NCI-H774 (cell line): ENCODE measurements around the gene FKBP2.

ENCODE experiments used
- DNase-seq: peaks from one replicate; lab custom pipeline; 2025; lab: John Stamatoyannopoulos, UW

The FKBP2 gene

DNA sequence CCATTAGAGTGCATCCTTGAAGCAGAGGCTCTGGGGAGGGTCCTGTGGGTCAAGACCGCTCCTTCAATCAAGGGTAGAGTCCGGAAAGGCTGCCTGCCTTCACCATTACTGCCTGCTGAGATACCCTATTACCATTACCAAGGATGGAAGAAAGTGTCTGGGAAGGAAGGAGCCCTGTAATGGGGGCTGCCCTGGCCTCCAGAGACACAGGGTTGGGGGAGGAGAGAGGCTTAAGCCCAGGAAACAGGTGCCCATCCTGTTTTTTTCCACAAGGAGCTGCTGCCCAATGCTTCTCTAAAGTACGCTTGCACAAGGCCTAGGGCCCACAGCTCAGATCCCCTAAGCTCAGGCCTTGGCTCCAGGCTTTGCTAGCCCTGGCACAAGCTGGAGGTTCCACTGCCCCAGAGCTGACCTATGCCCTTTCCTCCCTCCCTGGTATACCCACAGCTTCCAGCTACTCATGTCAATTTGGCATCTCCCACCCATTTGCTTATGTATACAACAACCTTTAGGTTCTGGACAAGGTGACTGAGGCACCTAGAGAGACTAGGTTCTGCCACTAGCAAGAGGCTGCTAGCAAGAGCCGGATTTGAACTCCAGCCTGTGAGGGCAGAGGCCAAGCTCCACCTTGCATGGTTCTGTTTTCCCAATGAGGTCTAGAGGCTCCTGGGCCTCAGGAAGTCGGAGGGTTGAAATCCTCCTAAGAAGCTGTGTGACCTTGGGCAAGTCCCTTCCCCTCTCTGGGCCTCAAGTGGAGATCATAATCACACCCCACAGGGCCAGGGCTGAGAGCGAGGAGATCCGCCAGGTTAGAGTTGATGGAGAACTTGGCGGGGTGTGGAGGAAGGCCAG lies 8.9 kb downstream of the FKBP2 start:
- no peak for DNase-seq

DNA sequence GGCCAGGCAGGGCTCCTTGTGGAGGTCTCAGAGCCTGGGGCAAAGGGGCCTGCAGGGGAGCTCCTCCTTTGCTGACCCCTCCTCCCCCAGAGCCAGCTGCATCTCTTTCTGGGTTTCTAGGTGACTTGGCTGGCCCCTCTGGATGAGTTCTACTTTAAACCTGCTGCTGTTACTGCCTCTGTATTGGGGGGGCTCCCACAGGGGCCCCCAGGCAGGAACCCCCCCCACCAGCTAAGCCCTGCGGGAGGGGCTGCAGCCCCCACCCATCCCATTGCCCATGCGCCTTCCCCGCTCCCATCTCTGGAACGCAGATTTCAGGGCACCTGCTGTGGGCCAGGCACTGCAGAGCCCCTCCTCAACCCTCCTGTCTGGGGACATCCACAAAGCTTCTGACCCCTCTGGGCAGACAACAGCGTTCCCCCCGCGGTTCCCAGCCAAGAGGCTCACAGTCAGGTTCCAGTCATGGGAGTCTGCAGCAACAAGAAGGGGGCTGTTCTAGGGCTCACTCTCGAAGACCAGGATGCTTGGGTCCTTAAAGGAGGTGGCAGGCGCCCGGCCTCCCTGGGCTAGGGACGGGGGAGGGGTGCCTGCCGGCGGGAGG lies 9.6 kb downstream of the FKBP2 start:
- DNase-seq: no peak

DNA sequence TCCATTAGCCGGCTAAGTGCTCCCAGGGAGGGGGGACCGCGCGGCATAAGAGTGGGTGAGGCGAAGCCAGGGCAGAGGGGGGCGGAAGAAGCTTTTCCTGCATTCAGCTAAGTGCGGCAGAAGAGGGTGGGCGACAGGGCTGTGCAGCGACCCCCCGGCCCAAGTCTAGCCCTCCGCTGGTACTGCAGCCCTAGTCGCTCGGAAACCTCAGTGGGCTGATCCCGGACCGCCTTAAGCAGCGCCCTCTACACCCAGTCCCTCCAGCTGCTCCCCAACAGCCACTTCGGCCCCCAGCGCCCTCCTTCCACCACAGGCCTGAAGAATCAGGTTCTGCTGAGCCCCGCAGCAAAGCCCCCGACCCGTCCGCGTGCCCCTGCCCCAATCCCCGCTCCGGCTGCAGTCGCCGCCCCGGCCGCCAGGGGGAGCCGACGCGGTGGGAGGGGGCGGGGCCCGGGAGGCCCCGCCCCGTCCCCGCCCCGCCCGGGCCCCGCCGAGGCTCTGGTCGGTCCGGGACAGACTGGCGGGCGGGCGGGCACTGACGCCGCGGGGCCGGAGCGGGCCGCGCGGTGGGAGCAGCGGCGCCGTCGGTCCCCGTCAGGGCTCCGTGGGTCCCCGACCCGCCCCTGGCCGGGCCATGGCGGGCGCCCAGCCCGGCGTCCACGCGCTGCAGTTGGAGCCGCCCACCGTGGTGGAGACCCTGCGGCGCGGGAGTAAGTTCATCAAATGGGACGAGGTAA lies 10.3 kb downstream of the FKBP2 start, which contains the start of gene PLCB3:
Gene PLCB3 (plus strand): TSS at position 515 of the 737 bp plus-strand sequence. CDS start 120 bp downstream, at position 635.
- DNase-seq: peak; percentile 54

DNA sequence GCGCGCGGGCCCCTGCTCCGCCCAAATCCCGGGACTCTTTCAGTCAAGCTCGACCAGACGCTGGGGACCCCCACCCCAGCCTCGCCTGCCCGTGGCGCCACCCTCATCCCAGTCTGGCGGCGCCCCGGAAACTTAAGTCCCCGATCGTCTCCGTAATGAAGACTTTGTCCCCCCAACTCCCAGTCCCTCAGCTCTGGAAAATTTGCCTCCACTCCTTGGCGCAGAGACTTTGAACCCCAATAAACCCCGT lies 10.8 kb downstream of the FKBP2 start:
- DNase-seq: no peak

DNA sequence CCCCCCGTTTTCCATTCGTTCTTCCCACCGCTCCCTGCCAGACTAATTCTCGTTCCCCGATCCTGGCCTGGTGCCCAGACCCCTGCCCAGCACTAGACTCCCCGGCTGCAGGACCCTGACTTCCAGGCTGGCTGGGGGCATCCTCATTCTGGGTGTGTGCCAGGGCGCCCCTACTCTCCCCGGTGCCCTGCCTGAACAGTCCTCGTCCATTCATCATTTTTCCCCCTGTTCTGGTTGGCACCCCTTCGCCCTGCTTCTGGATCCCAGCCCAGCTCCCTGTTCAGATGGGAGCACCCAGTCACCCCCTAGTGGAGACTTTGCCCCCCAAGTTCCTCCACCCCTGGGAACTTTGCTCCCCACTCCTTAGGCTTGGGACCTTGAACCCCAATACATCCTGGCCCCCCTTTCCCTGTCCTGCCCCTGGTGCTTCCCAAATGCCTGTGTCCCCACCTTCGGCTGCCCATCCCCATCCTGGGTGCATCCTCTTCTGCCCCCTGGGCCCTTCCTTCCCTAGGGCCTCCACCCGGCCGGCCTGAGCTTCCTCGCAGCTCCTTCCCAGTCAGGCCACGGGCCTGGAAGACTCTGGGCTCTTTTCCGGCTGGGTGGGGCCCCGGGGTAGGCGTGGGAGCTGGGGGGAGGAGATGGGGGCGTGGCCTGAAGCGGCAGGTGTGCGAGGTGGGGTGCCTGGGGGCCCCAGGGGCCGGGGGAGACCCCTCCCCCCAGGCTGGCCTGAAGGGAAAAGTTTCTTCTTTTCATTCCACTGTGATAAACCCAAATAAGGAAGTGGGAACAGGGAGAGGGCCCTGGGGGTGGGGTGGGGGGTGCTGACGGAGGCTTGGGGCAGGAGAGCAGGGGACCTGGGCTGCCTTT lies 11.3 kb downstream of the FKBP2 start:
- peak; percentile 16 for DNase-seq

DNA sequence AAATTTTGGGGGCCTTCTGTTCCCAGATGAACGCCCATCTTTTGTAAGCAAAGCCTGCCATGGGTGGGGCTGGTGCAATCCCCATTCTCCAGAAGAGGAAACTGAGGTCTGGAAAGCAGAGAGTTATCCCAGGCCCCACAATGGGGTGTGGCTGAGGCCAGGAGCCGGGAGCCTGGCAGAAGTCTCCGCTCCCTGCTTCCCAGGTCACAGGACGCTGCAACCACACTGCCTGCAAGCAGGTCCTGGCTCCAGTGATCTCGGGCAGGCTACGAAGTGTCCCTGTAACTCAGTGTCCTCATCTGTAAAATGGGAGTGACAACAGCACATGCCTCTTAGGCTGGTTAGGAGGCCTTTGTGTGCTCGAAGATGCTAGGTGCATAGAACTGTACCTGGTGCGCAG lies 12.1 kb downstream of the FKBP2 start:
- DNase-seq: no peak

DNA sequence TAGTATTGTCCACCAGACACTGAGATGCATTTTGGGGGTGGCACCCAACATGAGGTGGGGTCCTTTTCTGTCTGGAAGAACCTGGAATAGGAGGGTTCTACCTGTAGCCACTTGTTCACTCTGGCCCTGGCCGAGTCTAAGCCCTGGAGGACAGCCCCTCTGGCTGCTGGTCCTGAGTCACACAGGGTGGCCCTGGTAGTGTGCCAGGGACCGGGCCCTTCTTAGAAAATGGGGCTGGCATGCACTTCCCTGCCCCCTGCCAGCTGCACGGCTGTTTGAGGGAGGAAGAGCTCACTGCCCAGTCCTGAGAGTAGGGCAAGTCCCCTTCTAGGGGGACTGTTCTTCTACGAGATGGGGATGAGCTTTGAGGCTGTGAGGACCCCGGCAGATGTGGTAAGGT lies 12.6 kb downstream of the FKBP2 start:
- DNase-seq: no peak

DNA sequence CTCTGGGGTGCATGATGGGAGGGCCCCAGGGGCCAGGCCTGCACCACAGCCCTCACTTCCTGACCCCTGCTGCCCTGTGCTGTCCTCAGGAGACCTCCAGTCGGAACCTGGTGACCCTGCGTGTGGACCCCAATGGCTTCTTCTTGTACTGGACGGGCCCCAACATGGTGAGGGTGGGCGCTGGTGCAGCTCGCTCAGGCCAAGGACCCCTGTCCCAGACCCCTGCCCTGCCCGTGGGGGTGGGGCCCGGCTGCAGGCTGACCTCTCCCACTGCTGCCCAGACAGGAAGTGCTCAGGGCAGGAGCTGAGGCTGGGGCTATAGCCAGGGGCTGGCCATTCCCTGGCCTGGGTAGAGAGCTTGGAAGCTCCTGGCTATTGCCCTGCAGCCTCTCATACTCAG lies 13.4 kb downstream of the FKBP2 start:
- DNase-seq: no peak

DNA sequence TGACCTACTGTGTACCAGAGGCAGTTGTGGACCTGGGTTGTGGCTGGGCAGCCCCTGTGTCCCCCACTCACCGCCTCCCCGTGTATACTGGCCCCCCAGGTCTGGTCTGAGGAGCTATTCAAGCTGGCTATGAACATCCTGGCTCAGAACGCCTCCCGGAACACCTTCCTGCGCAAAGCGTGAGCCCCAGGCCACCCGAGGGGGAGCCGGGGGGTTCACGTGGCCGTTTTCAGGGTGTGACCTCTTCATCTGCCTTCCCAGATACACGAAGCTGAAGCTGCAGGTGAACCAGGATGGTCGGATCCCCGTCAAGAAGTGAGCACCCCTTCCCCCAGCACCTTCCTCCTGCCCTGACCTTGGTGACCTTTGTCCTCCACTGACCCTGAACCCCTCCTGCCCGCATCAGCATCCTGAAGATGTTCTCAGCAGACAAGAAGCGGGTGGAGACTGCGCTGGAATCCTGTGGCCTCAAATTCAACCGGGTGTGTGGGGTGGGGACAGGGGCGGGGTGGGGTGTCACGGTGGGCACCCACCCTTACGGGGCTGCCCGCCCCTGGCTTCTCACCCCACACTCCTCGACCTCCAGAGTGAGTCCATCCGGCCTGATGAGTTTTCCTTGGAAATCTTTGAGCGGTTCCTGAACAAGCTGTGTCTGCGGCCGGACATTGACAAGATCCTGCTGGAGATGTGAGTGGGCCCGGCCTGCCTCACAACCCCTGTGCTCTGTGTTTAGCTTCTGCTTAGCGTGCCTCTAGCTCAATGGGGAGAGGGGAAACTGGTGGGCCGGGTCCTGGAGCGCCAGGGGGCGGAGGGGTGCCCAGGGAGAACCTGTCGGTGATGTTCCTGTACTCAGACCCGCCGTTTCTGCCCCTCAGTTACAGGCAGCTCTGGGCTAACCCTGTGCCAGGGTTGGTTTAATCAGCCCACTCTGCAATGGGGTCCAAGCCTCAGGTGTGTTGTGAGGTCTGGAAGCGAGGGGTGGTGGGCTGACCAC lies 14.5 kb downstream of the FKBP2 start:
- DNase-seq: no peak

DNA sequence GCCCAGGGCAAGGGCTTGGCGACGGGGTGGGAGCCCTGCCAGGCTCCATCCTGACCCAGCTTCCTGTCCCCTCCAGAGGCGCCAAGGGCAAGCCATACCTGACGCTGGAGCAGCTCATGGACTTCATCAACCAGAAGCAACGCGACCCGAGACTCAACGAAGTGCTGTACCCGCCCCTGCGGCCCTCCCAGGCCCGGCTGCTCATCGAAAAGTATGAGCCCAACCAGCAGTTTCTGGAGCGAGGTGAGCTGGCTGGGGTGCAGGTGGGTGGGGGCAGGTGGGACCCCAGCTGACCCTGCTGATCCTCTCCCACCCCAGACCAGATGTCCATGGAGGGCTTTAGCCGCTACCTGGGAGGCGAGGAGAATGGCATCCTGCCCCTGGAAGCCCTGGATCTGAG lies 15.4 kb downstream of the FKBP2 start:
- no peak for DNase-seq

DNA sequence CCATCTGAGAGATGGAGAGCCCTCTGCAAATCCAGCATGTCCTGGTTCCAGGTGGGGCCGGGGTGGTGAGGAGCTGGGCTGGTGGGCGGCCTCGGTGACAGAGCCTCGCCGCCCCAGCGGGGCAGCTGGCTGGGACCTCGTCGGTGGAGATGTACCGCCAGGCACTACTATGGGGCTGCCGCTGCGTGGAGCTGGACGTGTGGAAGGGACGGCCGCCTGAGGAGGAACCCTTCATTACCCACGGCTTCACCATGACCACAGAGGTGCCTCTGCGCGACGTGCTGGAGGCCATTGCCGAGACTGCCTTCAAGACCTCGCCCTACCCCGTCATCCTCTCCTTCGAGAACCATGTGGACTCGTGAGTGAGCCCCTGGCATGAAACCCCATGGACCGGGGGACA lies 17.5 kb downstream of the FKBP2 start:
- no peak for DNase-seq

DNA sequence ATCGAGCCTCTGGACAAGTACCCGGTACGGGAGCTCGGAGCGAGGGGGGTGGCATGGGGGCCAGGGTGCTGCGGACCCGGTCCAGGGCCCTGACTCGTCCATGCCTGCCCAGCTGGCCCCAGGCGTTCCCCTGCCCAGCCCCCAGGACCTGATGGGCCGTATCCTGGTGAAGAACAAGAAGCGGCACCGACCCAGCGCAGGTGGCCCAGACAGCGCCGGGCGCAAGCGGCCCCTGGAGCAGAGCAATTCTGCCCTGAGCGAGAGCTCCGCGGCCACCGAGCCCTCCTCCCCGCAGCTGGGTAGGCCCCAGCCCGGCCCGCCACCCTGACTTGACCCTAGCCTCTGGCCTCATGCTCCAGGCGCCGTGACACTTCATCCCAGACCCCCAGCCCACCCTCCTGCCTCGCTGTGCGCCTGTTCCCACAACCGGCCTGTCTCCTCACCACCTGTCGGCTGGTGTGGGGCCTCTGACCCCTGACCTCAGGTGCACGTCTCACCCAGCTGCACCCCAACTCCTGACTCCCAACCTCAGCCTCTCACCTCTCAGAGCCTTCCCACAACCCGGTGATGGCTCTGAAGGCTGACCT lies 18.1 kb downstream of the FKBP2 start:
- no peak for DNase-seq

DNA sequence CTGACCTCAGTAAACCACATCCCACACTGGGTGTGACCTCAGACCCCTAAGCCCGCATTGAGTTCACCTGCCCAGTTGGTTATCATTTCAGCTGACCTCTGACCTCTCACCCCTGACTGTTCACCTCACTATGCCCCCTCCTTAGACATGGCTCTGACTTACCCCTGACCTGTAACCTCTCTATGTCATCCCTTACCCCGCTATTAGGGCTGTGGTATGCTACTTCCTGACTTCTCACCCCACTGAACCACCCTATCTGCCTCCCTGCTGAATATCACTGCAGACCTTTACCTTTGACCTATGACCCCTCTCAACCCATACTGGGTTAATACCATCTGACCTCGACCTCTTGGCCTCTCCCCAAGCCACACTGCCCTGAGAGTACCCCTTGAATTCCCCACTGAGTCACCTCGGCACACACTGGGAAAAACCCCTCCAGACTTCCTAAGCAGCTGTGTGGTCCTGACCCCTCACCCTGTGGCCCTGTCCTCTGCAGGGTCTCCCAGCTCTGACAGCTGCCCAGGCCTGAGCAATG lies 18.7 kb downstream of the FKBP2 start:
- DNase-seq: no peak

DNA sequence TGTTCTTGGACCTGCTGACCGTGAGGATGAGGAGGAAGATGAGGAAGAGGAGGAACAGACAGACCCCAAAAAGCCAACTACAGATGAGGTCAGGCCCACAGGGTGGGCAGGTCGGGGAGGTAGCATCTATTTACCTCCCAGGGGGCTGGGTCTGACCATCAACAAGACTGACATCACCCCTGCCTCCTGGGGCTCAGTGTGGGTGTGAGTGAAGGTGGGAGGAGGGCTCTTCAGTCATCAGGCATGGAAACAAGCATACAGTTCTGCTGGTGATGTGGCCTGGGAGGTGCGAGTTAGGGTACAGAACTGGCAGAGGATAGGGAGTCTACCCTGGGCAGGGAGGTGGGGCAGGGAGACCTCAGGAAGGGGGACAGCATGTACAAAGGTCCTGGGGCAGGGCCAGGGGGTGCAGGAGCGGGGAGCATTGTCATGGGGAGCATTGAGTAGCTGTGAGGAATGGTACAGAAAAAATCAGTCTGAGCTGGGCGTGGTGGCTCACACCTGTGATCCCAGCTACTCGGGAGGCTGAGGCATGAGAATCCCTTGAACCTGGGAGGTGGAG lies 19.3 kb downstream of the FKBP2 start:
- no peak for DNase-seq

DNA sequence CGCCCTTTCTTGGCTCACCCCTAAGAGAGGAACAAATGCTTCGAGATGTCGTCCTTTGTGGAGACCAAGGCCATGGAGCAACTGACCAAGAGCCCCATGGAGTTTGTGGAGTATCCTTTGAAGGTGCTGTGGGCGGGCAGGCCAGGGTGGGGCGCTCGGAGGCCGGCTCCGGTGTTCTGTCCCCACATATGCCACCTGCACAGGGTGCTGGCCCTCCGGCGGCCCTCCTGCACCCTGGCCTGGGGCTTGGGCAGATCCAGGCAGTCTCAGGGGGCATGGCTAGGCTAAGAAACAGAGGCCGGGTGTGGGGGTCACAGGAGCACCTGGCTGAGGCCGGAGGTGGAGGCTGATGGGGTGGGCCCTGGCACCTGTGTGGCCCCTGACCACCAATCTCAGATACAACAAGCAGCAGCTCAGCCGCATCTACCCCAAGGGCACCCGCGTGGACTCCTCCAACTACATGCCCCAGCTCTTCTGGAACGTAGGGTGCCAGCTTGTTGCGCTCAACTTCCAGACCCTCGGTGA lies 20.7 kb downstream of the FKBP2 start:
- no peak for DNase-seq

DNA sequence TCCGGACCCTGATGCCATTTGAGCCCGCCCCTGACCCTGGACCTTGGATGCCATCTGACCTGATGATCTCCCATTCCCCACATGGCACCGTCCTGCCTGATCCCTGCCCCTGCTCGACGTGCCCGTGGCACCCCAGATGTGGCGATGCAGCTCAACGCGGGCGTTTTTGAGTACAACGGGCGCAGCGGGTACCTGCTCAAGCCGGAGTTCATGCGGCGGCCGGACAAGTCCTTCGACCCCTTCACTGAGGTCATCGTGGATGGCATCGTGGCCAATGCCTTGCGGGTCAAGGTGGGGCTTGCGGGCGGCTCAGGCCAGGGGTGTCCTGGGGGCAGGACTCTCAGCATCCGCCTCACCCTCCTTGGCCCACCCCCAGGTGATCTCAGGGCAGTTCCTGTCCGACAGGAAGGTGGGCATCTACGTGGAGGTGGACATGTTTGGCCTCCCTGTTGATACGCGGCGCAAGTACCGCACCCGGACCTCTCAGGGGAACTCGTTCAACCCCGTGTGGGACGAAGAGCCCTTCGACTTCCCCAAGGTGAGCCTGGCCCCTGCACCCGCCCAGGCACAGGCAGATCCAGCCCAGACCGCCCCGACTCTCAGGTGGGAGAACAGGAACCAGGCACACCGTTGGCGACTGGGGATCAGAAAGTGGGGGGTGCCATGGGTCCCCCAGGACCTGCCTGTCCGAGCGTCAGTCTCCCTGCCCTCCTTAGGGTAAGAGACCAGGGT lies 21.5 kb downstream of the FKBP2 start:
- no peak for DNase-seq

DNA sequence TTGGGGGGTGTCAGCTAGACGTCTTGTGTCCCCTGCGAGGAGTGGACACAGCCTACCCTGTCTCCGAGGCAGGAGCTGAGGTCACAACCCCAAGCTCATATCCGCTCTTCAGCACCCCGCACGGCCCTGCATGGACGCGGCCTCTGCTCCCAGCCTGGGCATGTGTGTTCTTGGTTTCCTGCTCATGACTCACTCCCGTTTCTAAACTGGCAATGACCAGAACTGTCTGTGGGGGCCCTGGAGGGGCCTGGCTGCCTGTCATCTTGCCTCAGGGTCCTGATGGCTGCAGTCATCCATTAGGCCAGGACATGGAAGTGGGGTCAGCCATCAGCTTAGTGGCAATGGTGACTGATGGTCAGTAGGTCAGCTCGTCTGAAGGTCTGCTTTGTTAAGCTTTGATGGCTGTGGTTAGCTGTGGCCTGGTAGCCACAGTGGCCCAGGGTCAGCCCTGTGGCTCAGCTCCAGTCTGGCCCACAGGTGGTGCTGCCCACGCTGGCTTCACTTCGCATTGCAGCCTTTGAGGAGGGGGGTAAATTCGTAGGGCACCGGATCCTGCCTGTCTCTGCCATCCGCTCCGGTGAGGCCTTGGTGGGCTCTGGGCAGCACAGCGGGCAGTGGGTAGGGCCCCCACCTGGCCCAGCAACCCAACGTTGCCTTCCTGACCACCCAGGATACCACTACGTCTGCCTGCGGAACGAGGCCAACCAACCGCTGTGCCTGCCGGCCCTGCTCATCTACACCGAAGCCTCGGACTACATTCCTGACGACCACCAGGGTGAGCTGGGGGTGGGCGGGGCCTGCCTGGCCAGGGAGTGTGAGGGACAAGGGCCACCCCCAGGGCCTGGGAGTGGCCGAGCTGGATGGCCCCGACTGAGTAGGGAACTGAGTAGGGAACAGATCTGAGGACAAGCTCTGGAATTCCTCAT lies 22.4 kb downstream of the FKBP2 start:
- no peak for DNase-seq

DNA sequence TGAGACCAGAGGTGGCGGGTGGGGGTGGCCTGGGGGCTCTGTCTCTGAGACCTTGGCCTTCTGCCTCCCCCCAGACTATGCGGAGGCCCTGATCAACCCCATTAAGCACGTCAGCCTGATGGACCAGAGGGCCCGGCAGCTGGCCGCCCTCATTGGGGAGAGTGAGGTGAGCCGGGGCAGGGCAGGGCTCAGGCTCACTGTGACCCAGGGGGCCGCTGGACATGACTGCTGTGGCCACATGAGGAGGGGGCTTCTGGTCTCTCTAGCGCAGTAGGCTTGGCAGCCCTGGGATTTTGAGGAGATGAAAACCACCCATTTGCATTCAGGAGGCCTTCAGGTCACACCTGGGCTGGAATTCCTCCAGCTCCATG lies 23.0 kb downstream of the FKBP2 start:
- no peak for DNase-seq
